ENCODE measurements around the gene GGT6.

DNA sequence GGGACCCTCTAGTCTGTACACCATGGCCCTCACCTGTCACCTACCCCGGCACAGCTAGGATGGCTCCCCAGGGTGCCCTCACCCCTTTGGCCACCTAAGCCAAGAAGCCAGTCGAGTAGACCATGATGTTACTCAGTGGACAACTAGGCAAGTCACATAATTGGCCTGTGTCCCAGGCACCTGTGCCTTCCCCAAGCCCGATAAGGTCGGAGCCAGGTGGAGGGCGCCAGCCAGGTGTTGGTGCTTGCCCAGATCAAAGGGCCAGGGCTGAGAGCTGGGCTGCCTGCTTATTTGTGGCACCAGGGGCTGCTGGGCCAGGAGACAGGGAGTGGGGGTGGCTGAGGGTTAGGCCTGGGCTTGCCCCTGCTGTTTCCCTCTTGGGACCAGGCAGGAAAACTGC, 44.9 kb downstream of the GGT6 start:
- TF ChIP-seq CTCF (IDR thresholded peaks at IDR 0.05), result no peak
- TF ChIP-seq POLR2A (IDR thresholded peaks at IDR 0.05), result no peak
